Kidney epithelial cell (primary cell): ENCODE measurements around the gene TRRAP. TPM values are rescaled to one million over a fixed set of nuclear protein-coding genes. Genes with fewer than 3 reads are reported as not detected.

Experiments
- DNase-seq: peaks from one replicate; pipeline ENCODE4 v3.0.0-alpha.2; 2010; ENCODE audit warnings: low read depth
- H3K27me3 ChIP-seq: 2 replicates; pipeline ENCODE4 v1.6.0; 2011; ENCODE audit warnings: low read length; ENCODE audit not compliant: control insufficient read depth, insufficient read depth
- H3K36me3 ChIP-seq: 2 replicates; pipeline ENCODE4 v1.5.1; 2011; ENCODE audit warnings: low read length; ENCODE audit not compliant: control insufficient read depth, insufficient read depth
- H3K4me3 ChIP-seq: 2 replicates; pipeline ENCODE4 v1.5.1; 2011; ENCODE audit warnings: low read depth, mild to moderate bottlenecking, control low read depth, low read length
- total RNA-seq: library from RNA; depleted of rRNA; stranded (reverse); fragments of >200 nt; gene quantifications from 2 replicates; pipeline ENCODE4 v1.2.3, GENCODE V29; 2015
- TF ChIP-seq, protein P1 (sequence below): IDR thresholded peaks from 2 replicates; pipeline ENCODE4 v1.5.1; 2011; ENCODE audit warnings: mild to moderate bottlenecking, moderate library complexity, low read length, control low read depth, inconsistent platforms; ENCODE audit not compliant: insufficient read depth, poor library complexity, severe bottlenecking

The TRRAP gene
- total RNA-seq, 1 donor from 2014 or later = 35.1 TPM

DNA sequence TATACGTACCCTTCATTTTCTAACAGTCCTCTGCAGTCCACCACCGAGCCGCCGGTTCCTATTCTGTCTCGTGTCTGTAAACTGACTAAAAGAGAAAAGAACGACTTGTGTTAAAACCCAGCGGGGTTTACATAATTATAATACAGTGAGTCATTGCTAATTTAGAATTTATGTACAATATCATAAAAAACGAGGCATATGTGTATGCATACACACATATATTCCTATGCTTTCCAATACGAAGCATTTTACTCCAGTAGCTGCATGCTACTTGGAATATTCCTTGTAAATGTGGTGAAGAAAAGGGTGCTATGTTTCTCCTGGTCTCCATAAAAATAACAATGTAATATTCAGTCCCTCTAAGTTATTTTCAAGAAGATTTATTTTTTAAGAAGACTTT, 176.4 kb downstream of the TRRAP start:
- TF ChIP-seq, protein P1, sequence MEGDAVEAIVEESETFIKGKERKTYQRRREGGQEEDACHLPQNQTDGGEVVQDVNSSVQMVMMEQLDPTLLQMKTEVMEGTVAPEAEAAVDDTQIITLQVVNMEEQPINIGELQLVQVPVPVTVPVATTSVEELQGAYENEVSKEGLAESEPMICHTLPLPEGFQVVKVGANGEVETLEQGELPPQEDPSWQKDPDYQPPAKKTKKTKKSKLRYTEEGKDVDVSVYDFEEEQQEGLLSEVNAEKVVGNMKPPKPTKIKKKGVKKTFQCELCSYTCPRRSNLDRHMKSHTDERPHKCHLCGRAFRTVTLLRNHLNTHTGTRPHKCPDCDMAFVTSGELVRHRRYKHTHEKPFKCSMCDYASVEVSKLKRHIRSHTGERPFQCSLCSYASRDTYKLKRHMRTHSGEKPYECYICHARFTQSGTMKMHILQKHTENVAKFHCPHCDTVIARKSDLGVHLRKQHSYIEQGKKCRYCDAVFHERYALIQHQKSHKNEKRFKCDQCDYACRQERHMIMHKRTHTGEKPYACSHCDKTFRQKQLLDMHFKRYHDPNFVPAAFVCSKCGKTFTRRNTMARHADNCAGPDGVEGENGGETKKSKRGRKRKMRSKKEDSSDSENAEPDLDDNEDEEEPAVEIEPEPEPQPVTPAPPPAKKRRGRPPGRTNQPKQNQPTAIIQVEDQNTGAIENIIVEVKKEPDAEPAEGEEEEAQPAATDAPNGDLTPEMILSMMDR = no peak
- Histone ChIP-seq H3K4me3 (no peak overlapping the region), H3K36me3 (peaks cover 3% of the 10 kb centered on the region), H3K27me3 (no peaks in the 10 kb centered on the region)
- no peak for DNase-seq

DNA sequence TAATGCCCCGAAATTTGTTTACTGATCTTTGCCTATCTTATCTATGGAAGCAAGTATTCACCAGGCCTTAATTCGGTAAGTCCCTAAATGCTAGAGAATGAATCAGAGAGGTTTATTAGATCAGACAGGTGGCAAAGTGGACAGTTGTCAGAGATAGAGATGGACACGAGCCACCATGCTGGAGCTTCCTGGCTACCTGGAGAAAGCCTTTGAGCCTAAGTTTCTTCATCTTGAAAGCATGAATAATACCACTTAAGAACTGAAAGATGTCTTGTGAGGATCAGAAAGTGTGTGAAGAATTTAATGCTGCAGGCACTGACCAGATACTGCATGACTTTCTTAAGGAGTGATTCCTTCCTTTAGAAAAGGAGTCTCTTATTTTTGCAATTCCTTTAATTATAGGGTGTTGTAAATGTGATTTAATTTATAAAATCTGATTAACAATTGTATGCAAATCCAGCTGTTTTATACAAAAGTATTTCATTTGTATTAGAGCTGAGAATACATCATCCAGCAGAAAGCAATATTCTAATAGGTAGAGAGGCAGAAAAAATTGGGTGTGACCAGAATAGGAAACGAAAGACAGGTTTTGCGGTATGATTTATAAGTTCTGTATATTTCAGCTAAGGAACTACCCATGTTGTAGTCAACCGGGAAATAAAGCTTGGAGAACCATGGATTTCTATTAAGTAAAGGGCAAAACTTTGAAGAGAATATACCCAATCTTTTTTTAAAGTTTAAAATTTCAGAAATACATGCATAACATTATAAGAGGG, 182.9 kb downstream of the TRRAP start:
- TF ChIP-seq, protein P1 = no peak
- Histone ChIP-seq H3K36me3 (no peaks in the 10 kb centered on the region), H3K27me3 (no peaks in the 10 kb centered on the region), H3K4me3 (no peak overlapping the region)
- no peak for DNase-seq

Other genes with a start within 250 kb of the TRRAP start
- gene TMEM130, start 8.5 kb upstream of the TRRAP start, total RNA-seq = 0.14 and 0.33 TPM in 2 replicates